SJCRH30 (cell line): ENCODE measurements around the gene TUSC7. TPM values are rescaled to one million over a fixed set of nuclear protein-coding genes. Genes with fewer than 3 reads are reported as not detected.

Experiments
- DNase-seq, 2 experiments: peaks; one replicate each; pipeline ENCODE4 v3.0.0-alpha.2; 2015 to 2020
- H3K27ac ChIP-seq: fragments of 250-450 bp; sonication (Bioruptor Pico); 2 replicates; pipeline ENCODE4 v1.5.1; 2020; ENCODE audit warnings: mild to moderate bottlenecking, moderate library complexity
- H3K27me3 ChIP-seq: fragments of 250-450 bp; sonication (Bioruptor Pico); 2 replicates; pipeline ENCODE4 v1.5.1; 2020; ENCODE audit warnings: mild to moderate bottlenecking, moderate library complexity
- H3K36me3 ChIP-seq: fragments of 250-450 bp; sonication (Bioruptor Pico); 2 replicates; pipeline ENCODE4 v1.5.1; 2020; ENCODE audit warnings: mild to moderate bottlenecking, moderate library complexity
- H3K4me1 ChIP-seq: fragments of 250-450 bp; sonication (Bioruptor Pico); 2 replicates; pipeline ENCODE4 v1.5.1; 2020; ENCODE audit warnings: mild to moderate bottlenecking, moderate library complexity
- H3K4me3 ChIP-seq: fragments of 250-450 bp; sonication (Bioruptor Pico); 2 replicates; pipeline ENCODE4 v1.5.1; 2020; ENCODE audit warnings: mild to moderate bottlenecking, moderate library complexity
- H3K9me3 ChIP-seq: fragments of 250-450 bp; sonication (Bioruptor Pico); replicated peaks from 2 replicates; pipeline ENCODE4 v1.5.1; 2020; ENCODE audit warnings: mild to moderate bottlenecking, moderate library complexity
- total RNA-seq: library from RNA; depleted of rRNA; stranded (reverse); fragments of >200 nt; shearing (Covaris generic); gene quantifications from 2 replicates; pipeline ENCODE4 v1.2.3, GENCODE V29; 2014

Gene TUSC7
- total RNA-seq, 1 experiment from 2014 or later = not detected

DNA sequence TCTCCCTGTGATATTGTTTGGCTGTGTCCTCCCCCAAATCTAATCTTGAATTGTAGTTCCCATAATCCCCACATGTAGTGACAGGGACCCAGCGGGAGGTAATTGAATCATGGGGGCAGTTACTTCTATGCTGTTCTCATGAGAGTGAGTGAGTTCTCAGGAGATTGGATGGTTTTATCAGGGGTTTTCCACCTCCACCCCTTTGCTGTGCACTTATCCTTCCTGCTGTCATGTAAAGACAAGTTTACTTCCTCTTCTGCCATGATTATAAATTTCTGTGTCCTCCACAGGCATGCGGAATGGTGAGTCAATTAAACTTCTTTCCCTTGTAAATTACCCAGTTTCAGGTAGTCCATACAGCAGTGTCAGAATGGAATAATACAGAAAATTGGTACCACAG is 24.7 kb downstream of the TUSC7 start:
- Histone ChIP-seq H3K9me3 (no peaks in the 10 kb centered on the region), H3K27ac (no peak overlapping the region), H3K36me3 (no peaks in the 10 kb centered on the region), H3K4me3 (no peak overlapping the region), H3K27me3 (0 out of 2 replicates have a peak, but pooled peaks cover 3% of the 10 kb centered on the region), H3K4me1 (no peaks in the 10 kb centered on the region)
- DNase-seq = no peak

DNA sequence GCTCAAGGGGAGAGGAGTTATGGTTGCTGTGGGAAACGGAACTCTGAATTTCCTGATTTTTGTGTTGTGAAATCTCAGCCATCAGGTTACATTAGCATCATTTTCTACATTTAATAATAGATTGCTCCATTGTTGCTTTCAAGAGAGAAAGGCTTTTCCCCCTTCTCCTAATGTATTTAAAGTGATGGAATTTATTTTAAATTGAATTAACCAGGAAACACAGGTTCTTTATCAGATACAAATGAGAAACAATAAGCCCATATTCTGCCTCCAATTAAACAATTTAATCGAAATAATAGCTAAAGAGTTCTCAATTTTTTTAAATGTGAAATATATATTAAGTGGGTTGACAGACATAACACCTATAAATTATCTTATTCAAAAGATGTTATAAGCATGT is 30.1 kb downstream of the TUSC7 start:
- Histone ChIP-seq H3K36me3 (no peaks in the 10 kb centered on the region), H3K4me1 (no peaks in the 10 kb centered on the region), H3K27me3 (no peaks in the 10 kb centered on the region), H3K4me3 (no peak overlapping the region), H3K9me3 (no peaks in the 10 kb centered on the region), H3K27ac (no peak overlapping the region)
- no peak for DNase-seq

DNA sequence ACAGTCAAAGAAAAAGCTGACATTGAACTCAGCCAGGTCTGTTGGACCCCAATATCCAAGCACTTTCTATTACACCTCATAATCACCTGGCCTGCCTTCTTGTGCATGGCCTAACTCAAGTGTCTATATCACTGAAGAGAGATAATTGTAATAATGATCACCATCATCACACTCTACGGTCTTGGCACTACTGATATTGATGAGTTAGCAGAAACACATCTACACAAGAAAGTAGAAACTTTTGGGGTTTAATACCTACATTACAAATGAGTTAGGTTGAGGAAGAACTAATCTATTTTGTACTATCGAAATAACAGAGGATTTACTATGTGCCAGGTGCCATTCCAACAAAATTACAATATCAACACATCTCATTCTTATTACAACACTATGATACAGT is 30.7 kb downstream of the TUSC7 start:
- no peak for DNase-seq
- no peaks in the 10 kb centered on the region for H3K9me3 ChIP-seq
- H3K27ac ChIP-seq = no peak overlapping the region
- H3K36me3 ChIP-seq = no peaks in the 10 kb centered on the region
- H3K4me1 ChIP-seq = no peaks in the 10 kb centered on the region
- no peak overlapping the region for H3K4me3 ChIP-seq
- H3K27me3 ChIP-seq = no peaks in the 10 kb centered on the region

DNA sequence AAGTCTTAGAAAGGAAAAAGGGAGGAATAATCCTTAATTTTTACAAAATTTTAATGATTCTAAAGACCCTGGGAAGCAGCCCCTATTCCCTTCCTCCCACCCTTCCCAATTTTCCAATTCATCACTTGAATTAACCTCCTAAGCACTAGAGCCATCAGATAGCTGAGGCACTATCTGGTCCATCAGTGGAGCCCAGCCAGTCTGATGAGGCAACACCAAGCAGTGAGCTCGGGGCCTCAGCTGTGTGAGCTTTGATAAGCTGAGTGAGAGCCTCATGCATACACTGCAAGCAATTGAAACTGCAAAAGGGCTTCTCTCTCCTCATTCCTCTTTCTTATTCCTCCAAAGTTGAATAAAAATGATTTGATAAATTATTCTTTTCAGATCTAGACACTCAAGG is 31.9 kb downstream of the TUSC7 start:
- Histone ChIP-seq H3K4me1 (no peaks in the 10 kb centered on the region), H3K27me3 (no peaks in the 10 kb centered on the region), H3K4me3 (no peak overlapping the region), H3K27ac (no peak overlapping the region), H3K36me3 (no peaks in the 10 kb centered on the region), H3K9me3 (no peaks in the 10 kb centered on the region)
- no peak for DNase-seq

DNA sequence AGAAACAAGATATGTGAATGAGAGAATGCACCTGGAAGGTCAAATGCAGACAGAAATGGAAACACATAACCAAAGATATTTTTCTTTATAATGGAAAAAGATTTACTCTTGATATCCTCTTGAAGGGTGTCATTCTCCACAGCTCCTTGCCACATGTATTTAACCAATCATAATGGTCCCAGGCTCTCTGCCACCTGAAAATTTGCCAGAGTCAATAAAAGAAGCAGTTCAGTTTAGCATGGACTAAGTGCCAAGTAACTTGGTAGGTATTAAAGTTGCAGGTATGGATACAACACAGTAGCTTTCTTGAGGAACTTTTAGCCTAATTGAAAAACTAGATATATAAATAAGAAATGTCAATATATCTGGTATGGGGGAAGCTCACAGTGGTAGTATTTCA is 33.5 kb downstream of the TUSC7 start:
- DNase-seq = no peak
- H3K27ac ChIP-seq = no peak overlapping the region
- no peaks in the 10 kb centered on the region for H3K36me3 ChIP-seq
- no peaks in the 10 kb centered on the region for H3K9me3 ChIP-seq
- H3K27me3 ChIP-seq = no peaks in the 10 kb centered on the region
- no peak overlapping the region for H3K4me3 ChIP-seq
- no peaks in the 10 kb centered on the region for H3K4me1 ChIP-seq

DNA sequence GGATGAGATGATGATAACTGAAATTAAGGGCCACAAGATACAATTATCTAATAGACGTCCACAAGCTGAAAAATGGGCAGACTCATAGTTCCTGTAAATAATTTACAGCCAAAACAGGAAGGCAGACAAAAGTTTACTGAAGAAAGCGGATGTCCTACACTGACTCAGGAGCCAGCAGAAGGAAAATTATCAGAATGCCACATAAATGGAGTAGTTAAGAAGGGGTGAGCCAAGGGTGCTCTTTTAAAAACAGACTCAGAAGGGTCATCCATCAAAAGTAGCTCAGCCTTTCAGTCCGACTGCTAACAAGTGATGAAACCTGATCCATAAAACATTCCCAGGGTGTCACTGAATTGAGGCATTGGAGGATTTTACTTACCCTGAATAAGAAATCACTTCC is 39.8 kb downstream of the TUSC7 start:
- Histone ChIP-seq H3K27me3 (no peaks in the 10 kb centered on the region), H3K36me3 (no peaks in the 10 kb centered on the region), H3K4me3 (no peak overlapping the region), H3K9me3 (no peaks in the 10 kb centered on the region), H3K4me1 (no peaks in the 10 kb centered on the region), H3K27ac (no peak overlapping the region)
- DNase-seq = no peak

DNA sequence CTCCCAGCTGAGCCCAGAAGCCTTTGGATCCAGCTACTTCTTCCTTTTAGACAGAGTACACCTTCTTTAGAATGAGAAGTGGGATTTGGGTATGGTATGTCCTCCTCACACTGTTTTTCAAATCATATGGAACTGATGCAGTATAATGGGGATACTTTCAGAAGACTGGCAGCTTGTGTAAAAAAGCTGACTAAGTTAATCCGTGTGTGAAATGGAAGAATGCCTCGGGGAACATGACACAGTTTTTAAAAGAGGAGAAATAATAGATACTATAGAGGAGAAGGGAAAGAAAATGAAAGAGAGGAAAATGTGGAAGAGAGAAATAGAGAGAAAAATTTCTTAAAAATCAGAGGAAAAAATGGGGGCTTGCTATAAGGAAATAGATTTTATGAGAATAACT is 47.7 kb downstream of the TUSC7 start:
- Histone ChIP-seq H3K27ac (no peak overlapping the region), H3K36me3 (no peaks in the 10 kb centered on the region), H3K4me1 (no peaks in the 10 kb centered on the region), H3K9me3 (no peaks in the 10 kb centered on the region), H3K27me3 (no peaks in the 10 kb centered on the region), H3K4me3 (no peak overlapping the region)
- DNase-seq = no peak

DNA sequence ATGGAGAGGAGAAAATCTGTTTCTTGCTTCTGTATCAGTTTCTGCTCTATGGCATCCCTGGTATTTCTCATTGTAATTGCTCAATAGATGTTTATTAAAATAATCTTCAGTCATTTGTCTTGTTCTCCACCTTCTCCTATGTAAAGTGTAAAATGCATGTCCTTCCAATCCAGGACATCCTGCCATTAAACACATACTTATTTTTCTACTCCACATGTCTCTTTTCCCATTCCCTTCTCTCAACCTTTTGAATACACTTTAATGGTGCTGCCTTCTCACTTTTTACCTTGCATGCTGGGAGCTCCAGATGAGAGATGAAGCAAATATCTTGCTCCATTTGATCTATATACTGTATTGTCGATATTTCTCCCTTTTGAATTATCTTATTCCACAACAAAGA is 49.7 kb downstream of the TUSC7 start:
- no peaks in the 10 kb centered on the region for H3K27me3 ChIP-seq
- H3K9me3 ChIP-seq = no peaks in the 10 kb centered on the region
- no peaks in the 10 kb centered on the region for H3K36me3 ChIP-seq
- H3K4me3 ChIP-seq = no peak overlapping the region
- H3K27ac ChIP-seq = no peak overlapping the region
- no peak for DNase-seq
- H3K4me1 ChIP-seq = no peaks in the 10 kb centered on the region
